HEK293T (cell line): ENCODE data around the gene METTL16.

Experiments
- CTCF ChIA-PET: fragments of 350-600 bp; formaldehyde crosslinking; extraction: SDS; loops from one replicate; lab custom pipeline; 2021; ENCODE audit warnings: antibody characterized with exemption, inconsistent platforms; lab: Yijun Ruan, JAX
- POLR2A ChIA-PET: fragments of 350-600 bp; formaldehyde crosslinking; extraction: SDS; loops from one replicate; lab custom pipeline; 2020; ENCODE audit warnings: antibody characterized with exemption, inconsistent platforms; lab: Yijun Ruan, JAX
- DNase-seq: peaks from one replicate; pipeline ENCODE4 v3.0.0; 2012; ENCODE audit warnings: mixed read lengths; ENCODE audit errors: extremely low spot score
- ARNT ChIP-seq: fragments of 450-650 bp; IDR thresholded peaks from 2 replicates; pipeline ENCODE4 v1.6.1; 2017; ENCODE audit warnings: mild to moderate bottlenecking
- BHLHE40 ChIP-seq: fragments of 450-650 bp; IDR thresholded peaks from 2 replicates; pipeline ENCODE4 v1.6.1; 2016; ENCODE audit warnings: mild to moderate bottlenecking, moderate library complexity, borderline replicate concordance
- CTBP1 ChIP-seq: fragments of 450-650 bp; IDR thresholded peaks from 2 replicates; pipeline ENCODE4 v1.6.1; 2016; ENCODE audit warnings: borderline replicate concordance
- ELF4 ChIP-seq: fragments of 450-650 bp; IDR thresholded peaks from 2 replicates; pipeline ENCODE4 v1.6.1; 2017; ENCODE audit warnings: antibody characterized with exemption
- FOXA1 ChIP-seq: fragments of 450-650 bp; IDR thresholded peaks from 2 replicates; pipeline ENCODE4 v1.6.1; 2016; ENCODE audit warnings: mild to moderate bottlenecking
- FOXK2 ChIP-seq: fragments of 450-650 bp; IDR thresholded peaks from 2 replicates; pipeline ENCODE4 v1.6.1; 2016; ENCODE audit warnings: mild to moderate bottlenecking
- FOXM1 ChIP-seq: fragments of 450-650 bp; IDR thresholded peaks from 2 replicates; pipeline ENCODE4 v1.6.1; 2017; ENCODE audit warnings: mild to moderate bottlenecking, borderline replicate concordance
- HDGF ChIP-seq: fragments of 450-650 bp; IDR thresholded peaks from 2 replicates; pipeline ENCODE4 v1.6.1; 2017; ENCODE audit warnings: antibody characterized with exemption, borderline replicate concordance
- L3MBTL2 ChIP-seq: fragments of 450-650 bp; conservative IDR thresholded peaks from 2 replicates; pipeline ENCODE4 v1.6.1; 2016; ENCODE audit warnings: mild to moderate bottlenecking
- LEF1 ChIP-seq: fragments of 450-650 bp; IDR thresholded peaks from 2 replicates; pipeline ENCODE4 v1.6.1; 2017; ENCODE audit warnings: mild to moderate bottlenecking, borderline replicate concordance
- NFRKB ChIP-seq: fragments of 450-650 bp; IDR thresholded peaks from 2 replicates; pipeline ENCODE4 v1.6.1; 2016; ENCODE audit warnings: mild to moderate bottlenecking, moderate library complexity
- PKNOX1 ChIP-seq: fragments of 450-650 bp; IDR thresholded peaks from 2 replicates; pipeline ENCODE4 v1.6.1; 2016
- SP1 ChIP-seq: fragments of 450-650 bp; IDR thresholded peaks from 2 replicates; pipeline ENCODE4 v1.6.1; 2017
- SUZ12 ChIP-seq: fragments of 450-650 bp; IDR thresholded peaks from 2 replicates; pipeline ENCODE4 v1.6.1; 2016; ENCODE audit warnings: mild to moderate bottlenecking
- TARDBP ChIP-seq: fragments of 450-650 bp; IDR thresholded peaks from 2 replicates; pipeline ENCODE4 v1.6.1; 2016
- ZNF384 ChIP-seq: fragments of 450-650 bp; IDR thresholded peaks from 2 replicates; pipeline ENCODE4 v1.6.1; 2016

Gene METTL16

GRCh38 chr17:2375406-2375805 lies 136.3 kb downstream of the METTL16 start:
- POLR2A ChIA-PET: no interaction called here
- DNase-seq: no peak

GRCh38 chr17:2374549-2375285 lies 137.0 kb downstream of the METTL16 start:
- no peak for TF ChIP-seq SP1
- no peak for TF ChIP-seq L3MBTL2
- no peak for TF ChIP-seq TARDBP
- no peak for TF ChIP-seq BHLHE40
- TF ChIP-seq CTBP1: no peak
- TF ChIP-seq ZNF384: no peak
- no peak for TF ChIP-seq HDGF
- TF ChIP-seq FOXM1: no peak
- no peak for TF ChIP-seq SUZ12
- no peak for TF ChIP-seq PKNOX1
- TF ChIP-seq FOXK2: no peak
- ChIA-PET POLR2A (no interaction called here), CTCF (no interaction called here)
- DNase-seq: no peak

More at GRCh38 chr17:2375406-2375805, 136.3 kb downstream of the METTL16 start:
- CTCF ChIA-PET: no interaction called here
- TF ChIP-seq ARNT (no peak), FOXK2 (no peak), CTBP1 (no peak), TARDBP (no peak), LEF1 (no peak), FOXA1 (no peak), ELF4 (no peak), HDGF (no peak), BHLHE40 (no peak), FOXM1 (no peak), SP1 (no peak), SUZ12 (no peak), NFRKB (no peak), L3MBTL2 (no peak), ZNF384 (no peak), PKNOX1 (no peak)

- CTCF ChIA-PET: no interaction called here
- POLR2A ChIA-PET: no interaction called here
- TF ChIP-seq CTBP1 (no peak), SP1 (no peak), FOXM1 (no peak), ZNF384 (no peak), TARDBP (no peak), SUZ12 (no peak)
- no peak for DNase-seq
Measured at GRCh38 chr17:2373179-2373578, 138.5 kb downstream of the METTL16 start.

- ChIA-PET POLR2A (no interaction called here), CTCF (no interaction called here)
- TF ChIP-seq SUZ12 (no peak), CTBP1 (no peak), NFRKB (no peak), FOXA1 (no peak), ELF4 (no peak), SP1 (no peak), LEF1 (no peak), PKNOX1 (no peak), TARDBP (no peak), L3MBTL2 (no peak), HDGF (no peak), ZNF384 (no peak), FOXM1 (no peak), ARNT (no peak), FOXK2 (no peak), BHLHE40 (no peak)
- no peak for DNase-seq
Measured at GRCh38 chr17:2372681-2373080, 139.0 kb downstream of the METTL16 start.

GRCh38 chr17:2372180-2372579 lies 139.5 kb downstream of the METTL16 start:
- TF ChIP-seq CTBP1 (no peak), TARDBP (no peak), FOXA1 (no peak), PKNOX1 (no peak), SUZ12 (no peak)
- CTCF ChIA-PET: no interaction called here
- DNase-seq: no peak
- POLR2A ChIA-PET: no interaction called here
